ENCODE data around the gene ZNF366.

The ZNF366 gene

GRCh38 chr5:72525816-72526215, 18.6 kb upstream of the ZNF366 start:
- ChIA-PET POLR2A (interaction anchor here (1.1 kb wide), 1 partner anchor 656 kb away, joined by 4 read pairs; no protein-coding TSS in a partner anchor), CTCF (interaction anchor here (0.8 to 5.2 kb wide), 8 partner anchors 12 to 293 kb away, joined by 3 to 121 read pairs (median 18); no protein-coding TSS in a partner anchor)
- peak; percentile 73 for DNase-seq (ENCODE audit: low read depth, low spot score)
- H3K4me3 ChIP-seq (ENCODE audit: low read depth, low read length), result no peak overlapping the region
- TF ChIP-seq CTCF (IDR thresholded peaks at IDR 0.05; ENCODE audit: insufficient read depth, low read length, missing control alignments), result no peak

- ChIA-PET POLR2A (no interaction called here), CTCF (interaction anchor here (0.6 to 5.2 kb wide), 49 partner anchors 9 to 329 kb away, joined by 3 to 121 read pairs (median 6); partner anchors contain the start of genes MRPS27 and PTCD2)
- peak; percentile 73 for DNase-seq (ENCODE audit: low read depth, low spot score)
- no peak overlapping the region for H3K4me3 ChIP-seq (ENCODE audit: low read depth, low read length)
- TF ChIP-seq CTCF (IDR thresholded peaks at IDR 0.05; ENCODE audit: insufficient read depth, low read length, missing control alignments), result peak; percentile 46
Measured at GRCh38 chr5:72523960-72524582, 16.9 kb upstream of the ZNF366 start.

DNA sequence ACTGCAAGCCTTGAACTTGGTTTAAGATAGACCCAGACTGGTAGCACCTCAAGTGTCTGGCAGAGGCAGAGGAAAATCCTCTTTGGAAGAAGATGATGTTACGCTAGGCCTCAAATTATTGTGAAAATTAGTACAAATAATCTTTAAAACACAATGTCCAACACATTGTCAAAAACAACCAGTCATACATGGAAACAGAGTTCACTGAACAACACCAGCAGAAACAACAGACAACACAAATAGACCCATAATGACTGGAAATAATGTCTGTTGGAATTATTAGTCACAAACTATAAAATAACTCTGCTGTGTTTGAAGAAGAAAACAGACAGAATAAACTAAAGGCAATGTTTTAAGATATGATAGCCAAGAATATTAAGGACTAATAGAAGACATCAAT, 15.4 kb upstream of the ZNF366 start:
- DNase-seq (ENCODE audit: low read depth, low spot score), result no peak
- CTCF ChIA-PET, result interaction anchor here (0.8 to 5.2 kb wide), 6 partner anchors 43 to 215 kb away, joined by 3 to 121 read pairs (median 10); no protein-coding TSS in a partner anchor
- TF ChIP-seq CTCF (IDR thresholded peaks at IDR 0.05; ENCODE audit: insufficient read depth, low read length, missing control alignments), result no peak
- no peak overlapping the region for H3K4me3 ChIP-seq (ENCODE audit: low read depth, low read length)
- POLR2A ChIA-PET, result no interaction called here

DNA sequence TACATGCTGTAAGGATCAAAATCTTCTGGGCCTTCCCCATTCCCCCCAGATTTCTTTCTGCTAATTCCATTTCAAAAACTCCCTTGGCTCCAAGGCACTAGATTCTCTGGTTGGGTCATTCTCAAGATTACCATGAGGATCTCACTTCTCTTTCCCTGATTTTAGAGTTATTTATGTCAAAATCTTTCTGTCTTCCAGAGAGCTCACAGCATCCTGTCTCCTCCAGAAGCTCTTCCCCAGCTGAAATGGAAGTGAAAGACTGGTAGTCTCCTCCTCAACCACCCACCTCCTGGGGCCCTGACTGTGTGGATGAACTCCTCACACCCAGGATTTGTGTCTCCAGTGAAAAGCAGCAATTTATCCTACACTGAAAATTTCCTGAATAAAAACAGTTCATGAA, 11.9 kb upstream of the ZNF366 start:
- TF ChIP-seq CTCF (IDR thresholded peaks at IDR 0.05; ENCODE audit: insufficient read depth, low read length, missing control alignments), result no peak
- no peak overlapping the region for H3K4me3 ChIP-seq (ENCODE audit: low read depth, low read length)
- CTCF ChIA-PET, result interaction anchor here (1.1 to 4.6 kb wide), 3 partner anchors 9 to 153 kb away, joined by 3 to 30 read pairs (median 3); no protein-coding TSS in a partner anchor
- no peak for DNase-seq (ENCODE audit: low read depth, low spot score)
- POLR2A ChIA-PET, result no interaction called here

DNA sequence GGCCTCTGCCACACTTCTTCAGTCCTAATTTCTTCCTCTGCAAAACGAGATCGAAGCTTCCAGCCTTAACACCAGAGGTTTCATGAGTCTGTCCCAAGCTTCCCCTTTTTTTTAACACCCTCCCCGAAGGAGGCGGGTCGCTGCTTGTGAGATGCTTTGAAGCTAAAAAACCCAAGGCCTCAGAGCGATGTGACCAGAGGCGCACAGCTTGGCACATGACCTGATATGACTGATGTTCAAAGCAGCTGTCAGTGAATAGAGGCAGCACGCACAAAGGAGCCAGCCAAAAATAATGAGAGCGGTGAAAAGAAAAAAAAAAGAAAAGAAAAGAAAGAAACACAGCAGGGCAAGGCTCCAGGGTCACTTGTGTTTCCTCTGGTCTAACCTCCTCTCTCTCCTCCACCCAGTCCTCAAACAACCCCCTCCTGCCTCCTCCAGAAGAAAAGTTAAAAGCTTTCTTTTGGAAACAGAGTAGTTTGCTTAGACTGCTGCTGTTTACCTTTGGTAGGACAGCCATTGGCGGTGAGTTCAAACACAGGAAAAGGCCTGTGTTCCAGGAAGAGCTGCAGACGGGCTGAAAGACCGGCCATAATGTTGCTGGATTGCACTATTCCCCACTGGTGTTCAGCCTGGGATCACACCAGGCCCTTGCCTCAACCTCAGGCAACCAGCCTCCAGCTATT, 10.9 kb upstream of the ZNF366 start:
- POLR2A ChIA-PET, result no interaction called here
- no peak for DNase-seq (ENCODE audit: low read depth, low spot score)
- TF ChIP-seq CTCF (IDR thresholded peaks at IDR 0.05; ENCODE audit: insufficient read depth, low read length, missing control alignments), result no peak
- CTCF ChIA-PET, result interaction anchor here (0.7 to 4.6 kb wide), 5 partner anchors 8 to 238 kb away, joined by 3 to 30 read pairs (median 3); no protein-coding TSS in a partner anchor
- H3K4me3 ChIP-seq (ENCODE audit: low read depth, low read length), result no peak overlapping the region

DNA sequence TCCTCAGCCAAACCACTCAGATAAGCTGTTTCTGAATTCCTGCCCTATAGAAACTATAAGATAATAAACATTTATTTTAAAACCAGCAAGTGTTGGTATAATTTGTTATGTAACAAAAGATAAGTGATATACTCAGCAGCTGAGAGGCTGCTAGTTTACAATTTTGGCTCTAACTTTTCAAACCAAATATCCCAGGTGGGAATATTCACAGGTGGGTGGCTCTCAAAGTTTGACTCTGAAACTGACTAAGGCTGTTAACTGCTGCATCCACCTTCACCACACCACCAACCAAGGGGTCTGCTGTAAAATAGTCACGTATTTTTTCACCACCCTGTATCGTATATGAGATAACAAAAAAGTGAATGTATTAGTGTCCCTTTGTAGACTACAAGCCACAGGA, 9.7 kb upstream of the ZNF366 start:
- POLR2A ChIA-PET, result no interaction called here
- CTCF ChIA-PET, result interaction anchor here (0.7 to 4.6 kb wide), 3 partner anchors 9 to 157 kb away, joined by 3 to 30 read pairs (median 3); no protein-coding TSS in a partner anchor
- DNase-seq (ENCODE audit: low read depth, low spot score), result no peak
- no peak for TF ChIP-seq CTCF (IDR thresholded peaks at IDR 0.05; ENCODE audit: insufficient read depth, low read length, missing control alignments)
- no peak overlapping the region for H3K4me3 ChIP-seq (ENCODE audit: low read depth, low read length)

Data from AG04449 (cell line).